GM20431 (cell line): ENCODE measurements around the gene RIPOR3.
"Not testable (repeated sequence)": the region's sequence is repeated elsewhere in the genome, so short reads cannot be mapped to it uniquely, and the experiment has no call there.

Experiments
- in situ Hi-C: fragments of 300-500 bp; cut with MseI, MboI; formaldehyde crosslinking; loops from one replicate; pipeline ENCODE4 v1.15.0; 2020; ENCODE audit warnings: low sequenced_read_pairs; ENCODE audit not compliant: unreplicated experiment

RIPOR3 gene

GRCh38 chr20:50666709-50667298 lies 24.5 kb downstream of the RIPOR3 start:
- in situ Hi-C loops = no loop called here

- in situ Hi-C loops = no loop called here
Measured at GRCh38 chr20:50664254-50664653, 27.1 kb downstream of the RIPOR3 start.

- in situ Hi-C loops = no loop called here
Measured at GRCh38 chr20:50663095-50663821, 28.1 kb downstream of the RIPOR3 start.

- in situ Hi-C loops = no loop called here
Measured at GRCh38 chr20:50659975-50660670, 31.2 kb downstream of the RIPOR3 start.

GRCh38 chr20:50658804-50659380 lies 32.5 kb downstream of the RIPOR3 start:
- in situ Hi-C loops = no loop called here

- in situ Hi-C loops = no loop called here
Measured at GRCh38 chr20:50655311-50655880, 35.9 kb downstream of the RIPOR3 start.

GRCh38 chr20:50654904-50655303 lies 36.4 kb downstream of the RIPOR3 start:
- in situ Hi-C loops = no loop called here

GRCh38 chr20:50652702-50653294 lies 38.5 kb downstream of the RIPOR3 start:
- in situ Hi-C loops = no loop called here

GRCh38 chr20:50651676-50652075 lies 39.7 kb downstream of the RIPOR3 start:
- in situ Hi-C loops = no loop called here

GRCh38 chr20:50649590-50649989 lies 41.8 kb downstream of the RIPOR3 start:
- in situ Hi-C loops = no loop called here

GRCh38 chr20:50648651-50649050 lies 42.7 kb downstream of the RIPOR3 start:
- in situ Hi-C loops = no loop called here

- in situ Hi-C loops = no loop called here
Measured at GRCh38 chr20:50646483-50646996, 44.8 kb downstream of the RIPOR3 start.

- in situ Hi-C loops = no loop called here
Measured at GRCh38 chr20:50645253-50646068, 45.9 kb downstream of the RIPOR3 start.

GRCh38 chr20:50642288-50642803 lies 49.0 kb downstream of the RIPOR3 start:
- in situ Hi-C loops = no loop called here

- in situ Hi-C loops = not testable (repeated sequence)
Measured at GRCh38 chr20:50641625-50642287, 49.6 kb downstream of the RIPOR3 start.

GRCh38 chr20:50639971-50640711 lies 51.2 kb downstream of the RIPOR3 start:
- in situ Hi-C loops = not testable (repeated sequence)

GRCh38 chr20:50638015-50638847 lies 53.1 kb downstream of the RIPOR3 start:
- in situ Hi-C loops = not testable (repeated sequence)
